Kidney (tissue), 14 donors: ENCODE data around the gene GALNT12. TPM values are rescaled to one million over a fixed set of nuclear protein-coding genes. Genes with fewer than 3 reads are reported as not detected.

Experiments used
- DNase-seq, 5 donors: peaks; one replicate each; pipeline ENCODE4 v3.0.0-alpha.2; 2013 to 2020
- FAIRE-seq: peaks from 2 replicates; lab custom pipeline; 2012; peaks lifted over from hg19 to GRCh38; lab: Jason Lieb, UNC
- H3K27ac ChIP-seq, 2 donors: one replicate each; pipeline ENCODE4 v1.7.0; 2013; ENCODE audit warnings: low read depth in 2 of 2, low read length in 2 of 2, inconsistent platforms in 1 of 2
- H3K27me3 ChIP-seq: one replicate; pipeline ENCODE4 v1.7.1; 2013; ENCODE audit warnings: low read length, inconsistent platforms; ENCODE audit not compliant: control insufficient read depth, insufficient read depth
- H3K36me3 ChIP-seq, 3 donors: one replicate each; pipeline versions ENCODE4 v1.7.0 to v1.7.1; 2013; ENCODE audit warnings: low read length in 3 of 3, control low read depth in 1 of 3, inconsistent platforms in 1 of 3; ENCODE audit not compliant: insufficient read depth in 3 of 3, control insufficient read depth in 2 of 3
- H3K4me1 ChIP-seq, 3 donors: one replicate each; pipeline versions ENCODE4 v1.7.0 to v1.7.1; 2013; ENCODE audit warnings: low read length in 3 of 3, inconsistent platforms in 1 of 3, low read depth in 1 of 3; ENCODE audit not compliant: control insufficient read depth in 2 of 3, insufficient read depth in 2 of 3
- H3K4me3 ChIP-seq, 3 donors: one replicate each; pipeline versions ENCODE4 v1.7.0 to v1.8.1; 2013; ENCODE audit warnings: low read length in 3 of 3, control low read depth in 1 of 3, inconsistent platforms in 1 of 3
- H3K9ac ChIP-seq, 3 donors: one replicate each; pipeline versions ENCODE4 v1.7.0 to v1.7.1; 2013; ENCODE audit warnings: low read length in 3 of 3, control low read depth in 1 of 3, inconsistent platforms in 1 of 3
- H3K9me3 ChIP-seq, 3 donors: one replicate each; pipeline versions ENCODE4 v1.7.0 to v1.7.1; 2013; ENCODE audit warnings: low read length in 3 of 3, control low read depth in 1 of 3, inconsistent platforms in 1 of 3; ENCODE audit not compliant: control insufficient read depth in 2 of 3, insufficient read depth in 1 of 3
- intact Hi-C: fragments of 100-400 bp; cut with DNase I; formaldehyde crosslinking; loops from one replicate; pipeline ENCODE4 v1.11.1; 2022
- polyA plus RNA-seq: library from polyadenylated mRNA; stranded (reverse); fragments of 350-450 nt; fragmentation: Illumina TruSeq; extraction: RNeasy Lipid Tissue Mini Kit (QIAGEN cat#74804); gene quantifications from one replicate; pipeline ENCODE4 v1.2.3, GENCODE V29; 2014; ENCODE audit warnings: low read depth, low replicate concordance; ENCODE audit not compliant: insufficient read depth
- total RNA-seq: library from RNA; stranded (reverse); fragmentation: NEBNext Ultra II Directional; extraction: Animal tissue kit (Norgen Biotek cat#: 25700); gene quantifications from one replicate; pipeline ENCODE4 v1.2.1, GENCODE V29; 2021
- TF ChIP-seq, protein P1 (sequence below): IDR thresholded peaks from 3 replicates; pipeline ENCODE4 v1.5.1; 2012; ENCODE audit warnings: mild to moderate bottlenecking, moderate library complexity, borderline replicate concordance; ENCODE audit not compliant: insufficient read depth; ENCODE audit errors: extremely low read depth
- donor health status: control.
- donor health status: control.
- donor health status: control.
- donor health status: control.
- donor health status: control.
- donor health status: DM: yes; HTN: yes; CAD: no.
- donor health status: Normal renal cell carcinoma (clear cell type).

GALNT12 gene
- total and polyA plus RNA-seq, 2 donors from 2014 or later: 3.6 to 10.8 TPM

DNA sequence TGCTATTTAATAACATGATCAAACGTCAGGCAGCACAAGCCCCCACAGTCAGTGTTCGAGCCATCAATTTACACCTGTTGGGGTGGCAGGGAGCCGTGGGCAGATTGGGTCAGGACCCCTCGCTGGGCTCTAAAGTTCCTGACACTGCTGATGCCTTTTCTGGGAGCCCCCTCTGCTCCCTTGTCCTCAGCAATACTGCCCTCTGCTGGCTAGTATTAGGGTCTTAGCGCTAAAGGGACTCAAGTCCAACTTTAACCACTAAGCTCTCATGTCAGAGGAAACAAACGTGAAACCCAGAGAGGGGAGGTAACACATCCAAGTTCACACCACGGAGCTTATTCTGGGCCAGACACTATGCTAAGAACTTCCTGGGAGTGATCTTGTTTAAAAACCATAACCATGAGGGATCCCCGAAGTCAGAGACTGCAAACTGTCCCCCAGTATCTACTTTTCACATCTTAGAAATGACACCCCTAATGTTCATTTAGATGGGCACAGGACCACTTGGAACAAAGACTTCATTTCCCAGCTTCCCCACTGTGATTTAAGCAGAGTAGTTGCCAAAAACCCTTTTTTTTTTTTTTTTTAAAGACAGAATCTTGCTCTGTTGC lies 31.5 kb upstream of the GALNT12 start:
- peak in 4 of 5 donors; percentile 71 to 89 (median 76) for DNase-seq
- TF ChIP-seq, protein P1, sequence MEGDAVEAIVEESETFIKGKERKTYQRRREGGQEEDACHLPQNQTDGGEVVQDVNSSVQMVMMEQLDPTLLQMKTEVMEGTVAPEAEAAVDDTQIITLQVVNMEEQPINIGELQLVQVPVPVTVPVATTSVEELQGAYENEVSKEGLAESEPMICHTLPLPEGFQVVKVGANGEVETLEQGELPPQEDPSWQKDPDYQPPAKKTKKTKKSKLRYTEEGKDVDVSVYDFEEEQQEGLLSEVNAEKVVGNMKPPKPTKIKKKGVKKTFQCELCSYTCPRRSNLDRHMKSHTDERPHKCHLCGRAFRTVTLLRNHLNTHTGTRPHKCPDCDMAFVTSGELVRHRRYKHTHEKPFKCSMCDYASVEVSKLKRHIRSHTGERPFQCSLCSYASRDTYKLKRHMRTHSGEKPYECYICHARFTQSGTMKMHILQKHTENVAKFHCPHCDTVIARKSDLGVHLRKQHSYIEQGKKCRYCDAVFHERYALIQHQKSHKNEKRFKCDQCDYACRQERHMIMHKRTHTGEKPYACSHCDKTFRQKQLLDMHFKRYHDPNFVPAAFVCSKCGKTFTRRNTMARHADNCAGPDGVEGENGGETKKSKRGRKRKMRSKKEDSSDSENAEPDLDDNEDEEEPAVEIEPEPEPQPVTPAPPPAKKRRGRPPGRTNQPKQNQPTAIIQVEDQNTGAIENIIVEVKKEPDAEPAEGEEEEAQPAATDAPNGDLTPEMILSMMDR: peak; percentile 56
- no peak for FAIRE-seq
- Histone ChIP-seq H3K4me1 (peaks cover 0 to 4% (median 0%) of the 10 kb centered on the region in 3 donors), H3K27me3 (no peaks in the 10 kb centered on the region), H3K4me3 (no peak overlapping the region), H3K36me3 (peaks cover 5 to 26% (median 18%) of the 10 kb centered on the region in 3 donors), H3K9ac (no peak overlapping the region), H3K9me3 (no peaks in the 10 kb centered on the region), H3K27ac (no peak overlapping the region)
- intact Hi-C loops: loop anchor here (5.0 kb wide), 1 partner anchor 459 kb away; no protein-coding TSS in a partner anchor

DNA sequence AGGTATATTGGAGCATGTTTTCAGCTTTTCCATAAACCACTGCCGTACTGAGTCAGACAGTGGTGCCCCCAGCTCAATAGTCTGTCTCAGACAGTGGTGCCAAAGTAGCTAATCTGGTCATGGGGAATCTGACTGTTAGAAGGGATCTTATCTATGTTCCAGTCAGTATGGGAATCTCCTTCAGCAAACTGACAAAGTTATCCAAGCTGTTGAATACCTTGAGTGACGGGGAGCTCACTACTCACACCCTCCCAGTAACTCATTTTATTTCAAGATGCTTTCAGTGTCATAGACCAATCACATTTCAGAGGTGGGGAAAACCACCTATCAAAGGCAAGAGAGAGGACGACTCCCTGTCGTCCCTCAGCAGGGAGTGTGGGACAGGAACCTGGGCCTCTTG lies 29.9 kb upstream of the GALNT12 start:
- TF ChIP-seq, protein P1: no peak
- H3K9me3 ChIP-seq: no peaks in the 10 kb centered on the region
- intact Hi-C loops: loop anchor here (5.0 kb wide), 1 partner anchor 460 kb away; no protein-coding TSS in a partner anchor
- H3K9ac ChIP-seq: no peak overlapping the region
- no peak overlapping the region for H3K4me3 ChIP-seq
- DNase-seq: no peak
- peaks cover 0 to 4% (median 0%) of the 10 kb centered on the region in 3 donors for H3K4me1 ChIP-seq
- H3K27ac ChIP-seq: no peak overlapping the region
- H3K27me3 ChIP-seq: no peaks in the 10 kb centered on the region
- no peak for FAIRE-seq
- peaks cover 3 to 17% (median 15%) of the 10 kb centered on the region in 3 donors for H3K36me3 ChIP-seq

DNA sequence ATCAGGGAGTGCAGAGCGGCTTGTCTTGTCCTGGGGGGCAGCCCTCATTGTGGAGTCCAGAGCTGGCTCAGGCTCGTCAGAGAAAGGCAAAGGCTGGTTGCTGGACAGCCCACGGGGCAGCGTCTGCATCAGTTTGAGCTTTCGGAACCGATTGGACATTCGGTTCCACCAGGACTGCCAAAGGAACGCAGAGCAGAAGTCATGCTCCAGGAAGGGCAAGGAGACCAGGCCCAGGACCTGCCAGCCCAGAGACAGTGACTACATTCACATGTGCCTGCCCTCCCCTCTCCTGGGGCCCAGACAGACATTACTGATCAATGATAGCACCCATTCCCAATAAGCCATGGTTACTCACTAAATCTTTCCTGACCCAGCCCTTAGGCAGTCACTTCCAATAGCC lies 29.2 kb upstream of the GALNT12 start:
- TF ChIP-seq, protein P1: no peak
- Histone ChIP-seq H3K36me3 (peaks cover 2 to 11% (median 10%) of the 10 kb centered on the region in 3 donors), H3K9ac (no peak overlapping the region), H3K4me3 (no peak overlapping the region), H3K27me3 (no peaks in the 10 kb centered on the region), H3K9me3 (no peaks in the 10 kb centered on the region), H3K27ac (no peak overlapping the region), H3K4me1 (peaks cover 0 to 4% (median 0%) of the 10 kb centered on the region in 3 donors)
- DNase-seq (peak in 1 of 5 donors; percentile 24), FAIRE-seq (no peak)
- intact Hi-C loops: loop anchor here (5.0 kb wide), 1 partner anchor 461 kb away; no protein-coding TSS in a partner anchor
